Calu3 (cell line): Measurements from ENCODE around the gene SMIM35. TPM values are rescaled to one million over a fixed set of nuclear protein-coding genes. Genes with fewer than 3 reads are reported as not detected.
"Not testable (repeated sequence)": the region's sequence is repeated elsewhere in the genome, so short reads cannot be mapped to it uniquely, and the experiment has no call there.

Experiments
- BruUV-seq: library from RNA; stranded (reverse); fragments of 400-500 nt; replicated peaks from 2 replicates; lab custom pipeline; 2021; lab: Mats Ljungman, UMichigan
- CTCF ChIA-PET: fragments of 300-600 bp; sonication (Branson Sonifier 250); formaldehyde crosslinking; loops from one replicate; lab custom pipeline; 2022; ENCODE audit warnings: antibody characterized with exemption; lab: Charles Lee
- DNase-seq: peaks from one replicate; pipeline ENCODE4 v3.0.0; 2022
- H3K27ac Mint-ChIP-seq: one replicate; pipeline ENCODE4 v1.8.0; 2022; ENCODE audit warnings: mixed read lengths; ENCODE audit not compliant: unreplicated experiment
- H3K27me3 Mint-ChIP-seq: one replicate; pipeline ENCODE4 v1.8.0; 2022; ENCODE audit warnings: mixed read lengths; ENCODE audit not compliant: unreplicated experiment
- H3K36me3 Mint-ChIP-seq: one replicate; pipeline ENCODE4 v1.8.0; 2022; ENCODE audit warnings: mild to moderate bottlenecking, moderate library complexity, mixed read lengths; ENCODE audit not compliant: insufficient read depth, unreplicated experiment
- H3K4me1 Mint-ChIP-seq: one replicate; pipeline ENCODE4 v1.8.0; 2022; ENCODE audit warnings: mild to moderate bottlenecking, low read depth, mixed read lengths; ENCODE audit not compliant: unreplicated experiment
- H3K4me3 Mint-ChIP-seq: one replicate; pipeline ENCODE4 v1.8.0; 2022; ENCODE audit warnings: mild to moderate bottlenecking, low read depth, moderate library complexity, mixed read lengths; ENCODE audit not compliant: unreplicated experiment
- H3K9me3 Mint-ChIP-seq: one replicate; pipeline ENCODE4 v1.8.0; 2022; ENCODE audit warnings: low read depth, mixed read lengths; ENCODE audit not compliant: unreplicated experiment
- CTCF ChIP-seq: fragments of 200-600 bp; IDR thresholded peaks from one replicate; pipeline ENCODE4 v1.8.0; 2022; ENCODE audit warnings: antibody characterized with exemption; ENCODE audit not compliant: unreplicated experiment
- intact Hi-C: fragments of 100-400 bp; cut with micrococcal nuclease; formaldehyde crosslinking; loops from one replicate; pipeline ENCODE4 v1.10.0; 2022; ENCODE audit not compliant: unreplicated experiment
- total RNA-seq: library from RNA; stranded (reverse); gene quantifications from 2 replicates; pipeline ENCODE4 v1.2.3, GENCODE V29; 2022

The SMIM35 gene
- total RNA-seq, 1 experiment from 2014 or later = not detected

GRCh38 chr11:118010738-118011461 lies 75.9 kb downstream of the SMIM35 start:
- no TSS peak for BruUV-seq

DNA sequence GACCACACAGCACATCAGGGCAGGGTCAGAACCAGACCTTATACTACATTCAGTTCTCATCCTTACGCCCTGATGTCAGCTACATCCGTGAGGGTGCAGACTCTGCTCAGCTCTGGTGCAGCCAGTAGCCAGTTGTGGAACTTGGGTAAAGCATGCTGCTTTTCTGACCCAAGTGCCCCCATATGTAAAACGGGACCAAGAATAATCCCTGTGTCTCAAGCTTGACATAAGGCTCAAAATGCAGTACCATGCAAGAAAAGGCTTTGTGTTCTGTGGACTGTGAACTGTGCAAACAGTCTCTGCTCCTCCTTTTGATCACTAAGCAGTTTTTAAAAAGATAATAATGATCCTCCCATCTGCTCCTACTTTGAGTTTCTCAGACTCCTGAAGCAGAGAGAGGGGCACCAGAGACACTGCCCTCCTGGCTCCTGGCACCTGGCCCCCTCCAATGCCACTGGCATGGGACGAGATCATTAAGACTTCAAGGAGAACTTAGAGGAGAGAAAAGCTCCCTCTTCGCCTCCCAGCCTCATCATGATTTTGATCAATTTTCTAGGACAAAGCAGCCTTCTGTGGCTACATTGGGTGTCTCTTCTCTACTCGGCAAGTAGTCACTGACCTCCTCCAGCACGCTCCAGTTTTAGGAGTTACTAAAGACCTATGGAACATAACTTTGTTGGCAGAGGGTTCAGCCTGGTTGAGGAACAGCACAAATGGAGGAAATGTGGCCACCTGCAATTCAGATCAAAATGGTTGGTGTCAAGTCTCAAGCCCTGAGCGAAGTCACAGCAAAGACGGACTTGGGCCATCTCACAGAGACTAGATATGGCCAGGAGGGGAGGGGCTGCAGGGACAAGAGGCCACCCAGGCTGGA lies 76.7 kb downstream of the SMIM35 start:
- DNase-seq = no peak
- Mint-ChIP-seq H3K4me1 (no peaks in the 10 kb centered on the region), H3K9me3 (peaks cover 3% of the 10 kb centered on the region), H3K27ac (no peak overlapping the region), H3K36me3 (no peaks in the 10 kb centered on the region), H3K27me3 (peaks cover 56% of the 10 kb centered on the region), H3K4me3 (no peak overlapping the region)
- no peak for TF ChIP-seq CTCF
- CTCF ChIA-PET = no interaction called here
- intact Hi-C loops = no loop called here
- no TSS peak for BruUV-seq

More at GRCh38 chr11:118010738-118011461, 75.9 kb downstream of the SMIM35 start:
- no peak for TF ChIP-seq CTCF
- CTCF ChIA-PET = no interaction called here
- no peaks in the 10 kb centered on the region for H3K36me3 Mint-ChIP-seq
- H3K4me1 Mint-ChIP-seq = no peaks in the 10 kb centered on the region
- H3K4me3 Mint-ChIP-seq = no peak overlapping the region
- intact Hi-C loops = no loop called here
- DNase-seq = no peak
- H3K9me3 Mint-ChIP-seq = peaks cover 3% of the 10 kb centered on the region
- no peak overlapping the region for H3K27ac Mint-ChIP-seq
- peaks cover 55% of the 10 kb centered on the region for H3K27me3 Mint-ChIP-seq

- peaks cover 53% of the 10 kb centered on the region for H3K27me3 Mint-ChIP-seq
- DNase-seq = no peak
- intact Hi-C loops = no loop called here
- H3K27ac Mint-ChIP-seq = no peak overlapping the region
- CTCF ChIA-PET = interaction anchor here (0.7 kb wide), 1 partner anchor 23 kb away, joined by 3 read pairs; no protein-coding TSS in a partner anchor
- no peaks in the 10 kb centered on the region for H3K4me1 Mint-ChIP-seq
- no peak for TF ChIP-seq CTCF
- H3K36me3 Mint-ChIP-seq = no peaks in the 10 kb centered on the region
- H3K4me3 Mint-ChIP-seq = no peak overlapping the region
- no peaks in the 10 kb centered on the region for H3K9me3 Mint-ChIP-seq
- BruUV-seq = no TSS peak
These were observed 78.4 kb downstream of the SMIM35 start for GRCh38 chr11:118008271-118008911.

DNA sequence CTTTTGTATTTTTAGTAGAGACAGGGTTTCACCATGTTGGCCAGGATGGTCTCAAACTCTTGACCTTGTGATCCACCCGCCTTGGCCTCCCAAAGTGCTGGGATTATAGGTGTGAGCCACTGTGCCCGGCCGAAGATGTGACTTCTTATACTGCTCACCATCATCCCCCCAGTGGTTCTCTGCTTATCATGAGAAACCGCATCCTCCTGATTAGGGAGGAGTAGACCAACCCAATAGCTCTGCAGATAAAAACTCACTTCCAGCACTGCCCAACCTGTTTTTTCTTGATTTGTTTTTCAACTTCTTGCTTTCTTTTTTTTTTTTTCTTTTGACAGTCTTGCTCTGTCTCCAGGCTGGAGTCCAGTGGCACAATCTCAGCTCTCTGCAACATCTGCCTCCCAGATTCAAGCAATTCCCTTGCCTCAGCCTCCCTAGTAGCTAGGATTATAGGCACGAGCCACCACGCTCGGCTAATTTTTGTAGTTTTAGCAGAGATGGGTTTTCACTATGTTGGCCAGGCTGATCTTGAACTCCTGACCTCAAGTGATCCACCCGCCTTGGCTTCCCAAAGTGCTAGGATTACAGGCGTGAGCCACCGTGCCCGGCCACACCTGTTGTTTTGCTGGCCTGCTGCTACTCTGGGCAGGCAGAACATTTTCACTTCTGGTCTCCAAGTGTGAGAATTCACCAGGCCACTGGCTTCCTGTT lies 79.0 kb downstream of the SMIM35 start:
- H3K4me1 Mint-ChIP-seq, intact Hi-C loops, BruUV-seq, DNase-seq, H3K9me3 Mint-ChIP-seq, H3K27ac Mint-ChIP-seq, H3K4me3 Mint-ChIP-seq, H3K36me3 Mint-ChIP-seq: not testable (repeated sequence)
- peaks cover 52% of the 10 kb centered on the region for H3K27me3 Mint-ChIP-seq
- CTCF ChIA-PET = interaction anchor here (0.7 kb wide), 3 partner anchors 24 to 608 kb away, joined by 3 to 8 read pairs (median 7); no protein-coding TSS in a partner anchor
